Stomach (tissue), 9 donors: ENCODE data around the gene PVALEF. TPM values are rescaled to one million over a fixed set of nuclear protein-coding genes. Genes with fewer than 3 reads are reported as not detected.

Source experiments
- DNase-seq, 2 donors: peaks; one replicate each; pipeline versions ENCODE4 v3.0.0 to v3.0.0-alpha.2; 2013 to 2019
- H3K27ac ChIP-seq, 5 donors: fragments of 200-600 bp in 4 of 5; sonication (generic) in 4 of 5; one replicate each; pipeline ENCODE4 v1.5.1; 2013 to 2019; ENCODE audit warnings: mild to moderate bottlenecking in 1 of 5, moderate library complexity in 1 of 5
- H3K27me3 ChIP-seq, 3 donors: fragments of 200-600 bp; sonication (generic); one replicate each; pipeline ENCODE4 v1.5.1; 2017 to 2019; ENCODE audit warnings: mixed run types in 1 of 3
- H3K36me3 ChIP-seq, 4 donors: fragments of 200-600 bp; sonication (generic); 1 replicate in 3 of 4; 2 replicates in 1 of 4; pipeline ENCODE4 v1.5.1; 2016 to 2019
- H3K4me1 ChIP-seq, 4 donors: fragments of 200-600 bp; sonication (generic); one replicate each; pipeline ENCODE4 v1.5.1; 2016 to 2019
- H3K4me3 ChIP-seq, 4 donors: fragments of 200-600 bp; sonication (generic) in 3 of 4; one replicate each; pipeline ENCODE4 v1.5.1; 2016 to 2019; ENCODE audit warnings: mild to moderate bottlenecking in 1 of 4
- H3K9me3 ChIP-seq, 4 donors: fragments of 200-600 bp; sonication (generic); one replicate each; pipeline ENCODE4 v1.5.1; 2016 to 2019
- CTCF ChIP-seq, 7 experiments: fragments of 450-650 bp in 4 of 7; fragments of 200-600 bp in 3 of 7; sonication (generic) in 3 of 7; IDR thresholded peaks; one replicate each; pipeline ENCODE4 v1.5.1; 2016 to 2019; ENCODE audit warnings: antibody characterized with exemption in 7 of 7, control low read depth in 2 of 7, mild to moderate bottlenecking in 1 of 7
- EP300 ChIP-seq: sonication (generic); formaldehyde crosslinking; IDR thresholded peaks from one replicate; pipeline ENCODE4 v1.6.1; 2017; ENCODE audit warnings: antibody characterized with exemption
- POLR2A ChIP-seq, 4 donors: fragments of 450-650 bp; IDR thresholded peaks; one replicate each; pipeline ENCODE4 v1.6.1; 2016; ENCODE audit warnings: antibody characterized with exemption in 4 of 4, control low read depth in 2 of 4, mild to moderate bottlenecking in 1 of 4, moderate library complexity in 1 of 4
- POLR2AphosphoS5 ChIP-seq, 3 donors: sonication (generic); formaldehyde crosslinking; IDR thresholded peaks; one replicate each; pipeline ENCODE4 v1.6.1; 2016; ENCODE audit warnings: antibody characterized with exemption in 3 of 3
- WGBS, 5 donors: extraction: QIAGEN DNeasy Blood & Tissue Kit in 3 of 5; methylation state at CpG; one replicate each; pipeline versions ENCODE4 v1.1.5 to v1.1.7; 2013 to 2018; 5-methylcytosine and 5-hydroxymethylcytosine counted together
- intact Hi-C: fragments of 100-400 bp; cut with DNase I; formaldehyde crosslinking; loops from one replicate; pipeline ENCODE4 v1.15.1; 2023; ENCODE audit warnings: low total_unique reads
- polyA plus RNA-seq, 3 donors: library from polyadenylated mRNA; stranded (reverse); fragments of 200-250 nt; gene quantifications; one replicate each; pipeline ENCODE4 v1.2.3, GENCODE V29; 2013
- total RNA-seq, 5 donors: library from RNA; depleted of rRNA; stranded (reverse); fragments of >200 nt; gene quantifications; one replicate each; pipeline versions ENCODE4 v1.1.0 to v1.2.3, GENCODE V29; 2014 to 2016
- donor health status: healthy with polysubstance abuse.
- donor health status: Bipolar disorder and iron deficiency.
- donor health status: healthy.

Gene PVALEF
- total and polyA plus RNA-seq, 8 donors, result not detected

GRCh38 chr17:81187586-81188490, 22.5 kb downstream of the PVALEF start:
- H3K4me1 ChIP-seq, result no peaks in the 10 kb centered on the region
- WGBS, 5 donors, result 88 to 92% (median 90%) methylated on average over 17 to 26 of the region's 26 CpGs
- intact Hi-C loops, result no loop called here
- DNase-seq, result no peak
- TF ChIP-seq POLR2A (IDR thresholded peaks at IDR 0.05), result no peak
- no peak for TF ChIP-seq POLR2AphosphoS5 (IDR thresholded peaks at IDR 0.05)
- TF ChIP-seq EP300, result no peak
- TF ChIP-seq CTCF (IDR thresholded peaks at IDR 0.05), result no peak
- H3K36me3 ChIP-seq, result peaks cover 0 to 42% (median 31%) of the 10 kb centered on the region in 4 donors
- peaks cover 0 to 19% (median 0%) of the 10 kb centered on the region in 3 donors for H3K27me3 ChIP-seq
- H3K4me3 ChIP-seq, result no peak overlapping the region
- H3K27ac ChIP-seq, result no peak overlapping the region
- H3K9me3 ChIP-seq, result no peaks in the 10 kb centered on the region

- H3K36me3 ChIP-seq, result peaks cover 0 to 45% (median 31%) of the 10 kb centered on the region in 4 donors
- DNase-seq, result no peak
- 93 to 98% (median 97%) methylated on average over 12 of the region's 12 CpGs for WGBS, 5 donors
- no peaks in the 10 kb centered on the region for H3K4me1 ChIP-seq
- no peak overlapping the region for H3K27ac ChIP-seq
- no peaks in the 10 kb centered on the region for H3K9me3 ChIP-seq
- intact Hi-C loops, result no loop called here
- H3K4me3 ChIP-seq, result no peak overlapping the region
- TF ChIP-seq POLR2A (IDR thresholded peaks at IDR 0.05) (no peak), CTCF (IDR thresholded peaks at IDR 0.05) (no peak), POLR2AphosphoS5 (IDR thresholded peaks at IDR 0.05) (no peak), EP300 (no peak)
- H3K27me3 ChIP-seq, result peaks cover 0 to 13% (median 0%) of the 10 kb centered on the region in 3 donors
Observed at GRCh38 chr17:81188491-81188840, 23.2 kb downstream of the PVALEF start.

GRCh38 chr17:81189016-81189415, 23.7 kb downstream of the PVALEF start:
- no peak overlapping the region for H3K27ac ChIP-seq

More at GRCh38 chr17:81189016-81189415, 23.7 kb downstream of the PVALEF start:
- no peaks in the 10 kb centered on the region for H3K9me3 ChIP-seq
- peaks cover 0 to 51% (median 34%) of the 10 kb centered on the region in 4 donors for H3K36me3 ChIP-seq
- peaks cover 0 to 5% (median 0%) of the 10 kb centered on the region in 4 donors for H3K4me1 ChIP-seq
- H3K4me3 ChIP-seq, result no peak overlapping the region
- H3K27me3 ChIP-seq, result peaks cover 0 to 8% (median 0%) of the 10 kb centered on the region in 3 donors
- TF ChIP-seq POLR2A (IDR thresholded peaks at IDR 0.05) (no peak), CTCF (IDR thresholded peaks at IDR 0.05) (no peak), POLR2AphosphoS5 (IDR thresholded peaks at IDR 0.05) (no peak), EP300 (no peak)
- intact Hi-C loops, result no loop called here
- 86 to 97% (median 92%) methylated on average over 6 to 7 of the region's 7 CpGs for WGBS, 5 donors
- no peak for DNase-seq
